GM13977 (cell line): ENCODE results near the gene SCARB1.

Experiments
- DNase-seq: peaks from one replicate; pipeline ENCODE4 v3.0.0; 2012; ENCODE audit warnings: low spot score
- in situ Hi-C: fragments of 300-500 bp; cut with MboI; formaldehyde crosslinking; loops from one replicate; pipeline ENCODE4 v1.12.0; 2022; ENCODE audit warnings: low sequenced_read_pairs, low pct_unique_long_range_greater_than_20kb, mixed read lengths, inconsistent platforms; ENCODE audit not compliant: unreplicated experiment
- TF ChIP-seq, protein P1 (sequence below): IDR thresholded peaks from 2 replicates; pipeline ENCODE4 v1.5.1; 2012; ENCODE audit warnings: mild to moderate bottlenecking, control low read depth; ENCODE audit not compliant: insufficient read depth; ENCODE audit errors: extremely low read depth, missing control alignments

The SCARB1 gene

DNA sequence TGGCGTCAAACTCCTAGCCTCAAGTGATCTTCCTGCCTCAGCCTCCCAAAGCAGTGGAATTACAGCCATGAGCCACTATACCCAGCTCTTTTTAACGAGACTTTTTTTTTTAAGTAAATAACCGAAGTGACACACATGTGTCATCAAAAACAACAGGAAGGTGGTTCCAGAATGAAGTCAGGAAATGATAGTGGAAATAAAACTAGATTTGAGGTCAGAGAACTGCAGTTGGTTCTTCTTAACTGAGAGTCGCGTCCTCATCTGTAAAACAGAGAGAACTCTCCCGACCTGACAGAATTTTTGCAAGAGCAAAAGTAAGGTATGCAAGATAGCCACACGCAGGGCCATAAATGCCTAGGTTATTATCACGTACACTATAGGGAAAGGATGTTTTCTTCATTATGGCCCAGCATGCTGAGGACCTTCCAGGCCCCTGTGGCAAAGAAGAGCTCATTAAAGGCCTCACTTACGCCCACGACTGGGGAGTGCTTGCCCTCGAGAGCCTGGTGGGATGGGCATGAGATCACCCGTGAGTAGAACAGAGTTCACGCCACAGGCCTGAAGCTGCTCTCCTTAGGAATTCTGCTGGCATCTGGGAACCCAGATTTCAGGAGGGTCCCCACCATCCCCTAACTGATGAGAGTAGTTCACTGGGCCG is 67.2 kb downstream of the SCARB1 start:
- DNase-seq, result no peak
- in situ Hi-C loops, result no loop called here
- TF ChIP-seq, protein P1, sequence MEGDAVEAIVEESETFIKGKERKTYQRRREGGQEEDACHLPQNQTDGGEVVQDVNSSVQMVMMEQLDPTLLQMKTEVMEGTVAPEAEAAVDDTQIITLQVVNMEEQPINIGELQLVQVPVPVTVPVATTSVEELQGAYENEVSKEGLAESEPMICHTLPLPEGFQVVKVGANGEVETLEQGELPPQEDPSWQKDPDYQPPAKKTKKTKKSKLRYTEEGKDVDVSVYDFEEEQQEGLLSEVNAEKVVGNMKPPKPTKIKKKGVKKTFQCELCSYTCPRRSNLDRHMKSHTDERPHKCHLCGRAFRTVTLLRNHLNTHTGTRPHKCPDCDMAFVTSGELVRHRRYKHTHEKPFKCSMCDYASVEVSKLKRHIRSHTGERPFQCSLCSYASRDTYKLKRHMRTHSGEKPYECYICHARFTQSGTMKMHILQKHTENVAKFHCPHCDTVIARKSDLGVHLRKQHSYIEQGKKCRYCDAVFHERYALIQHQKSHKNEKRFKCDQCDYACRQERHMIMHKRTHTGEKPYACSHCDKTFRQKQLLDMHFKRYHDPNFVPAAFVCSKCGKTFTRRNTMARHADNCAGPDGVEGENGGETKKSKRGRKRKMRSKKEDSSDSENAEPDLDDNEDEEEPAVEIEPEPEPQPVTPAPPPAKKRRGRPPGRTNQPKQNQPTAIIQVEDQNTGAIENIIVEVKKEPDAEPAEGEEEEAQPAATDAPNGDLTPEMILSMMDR, result no peak

DNA sequence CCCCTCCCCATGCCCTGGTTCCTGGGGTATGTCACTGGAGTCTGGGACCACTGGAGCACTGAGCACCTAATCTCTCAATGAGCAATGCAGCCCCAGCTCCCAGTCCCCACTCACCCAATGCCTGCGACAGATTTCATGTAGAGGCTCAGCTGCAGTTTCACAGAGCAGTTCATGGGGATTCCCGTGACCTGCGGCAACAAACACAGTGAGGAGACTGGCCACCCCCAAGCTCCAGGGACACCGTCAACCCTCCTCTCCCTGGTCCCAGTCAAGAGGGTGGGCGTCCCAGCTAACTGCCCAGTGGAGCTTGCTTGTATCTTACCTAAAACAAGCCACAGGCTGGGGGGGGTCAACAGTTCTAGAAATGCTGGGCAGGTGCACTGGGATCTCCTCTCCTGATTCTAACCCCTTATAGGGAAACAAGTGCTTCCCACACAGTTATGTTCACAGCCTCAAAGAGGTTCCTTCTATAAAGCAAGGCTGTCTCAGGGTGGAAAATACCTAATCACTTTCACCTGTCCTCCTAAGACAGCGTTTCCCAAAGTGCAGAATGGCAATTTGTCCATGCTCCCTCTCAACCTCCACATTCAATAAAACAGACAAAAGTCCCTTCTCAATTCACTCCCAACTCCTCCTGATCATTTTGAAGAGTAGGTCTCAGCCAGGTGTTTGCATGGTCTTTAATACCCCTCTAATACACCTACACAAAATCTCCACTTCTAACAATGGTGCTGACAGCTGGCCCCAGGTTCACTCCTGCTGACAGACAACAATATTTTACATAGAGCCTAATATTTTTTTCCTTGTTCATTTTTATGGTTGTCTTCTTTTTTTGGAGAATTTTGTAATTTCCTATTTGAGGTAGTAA is 68.3 kb downstream of the SCARB1 start:
- TF ChIP-seq, protein P1, result no peak
- in situ Hi-C loops, result no loop called here
- DNase-seq, result peak; percentile 76

DNA sequence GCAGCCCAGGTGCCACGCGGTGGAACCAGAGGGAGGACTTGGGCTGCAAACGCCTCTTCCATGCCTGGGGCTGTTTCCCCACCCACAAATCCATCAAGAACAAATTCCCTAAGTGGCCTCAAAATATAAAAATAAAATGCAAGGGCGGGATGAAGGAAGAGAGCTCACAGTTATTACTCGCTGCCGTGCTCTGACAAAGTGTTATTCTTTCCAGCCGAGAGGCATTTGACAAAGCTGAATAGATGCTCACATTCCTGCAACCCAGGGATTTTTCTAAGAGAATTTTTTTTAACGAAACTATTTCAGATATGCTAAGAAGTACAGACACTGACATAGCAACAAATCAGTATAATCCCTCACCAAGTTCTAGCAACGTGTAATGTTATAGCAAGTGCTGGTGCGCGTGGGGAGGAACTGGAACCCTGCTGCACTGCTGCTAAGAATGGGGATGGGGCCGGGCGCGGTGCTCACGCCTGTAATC is 70.7 kb downstream of the SCARB1 start:
- in situ Hi-C loops, result no loop called here
- DNase-seq, result no peak
- TF ChIP-seq, protein P1, result no peak

DNA sequence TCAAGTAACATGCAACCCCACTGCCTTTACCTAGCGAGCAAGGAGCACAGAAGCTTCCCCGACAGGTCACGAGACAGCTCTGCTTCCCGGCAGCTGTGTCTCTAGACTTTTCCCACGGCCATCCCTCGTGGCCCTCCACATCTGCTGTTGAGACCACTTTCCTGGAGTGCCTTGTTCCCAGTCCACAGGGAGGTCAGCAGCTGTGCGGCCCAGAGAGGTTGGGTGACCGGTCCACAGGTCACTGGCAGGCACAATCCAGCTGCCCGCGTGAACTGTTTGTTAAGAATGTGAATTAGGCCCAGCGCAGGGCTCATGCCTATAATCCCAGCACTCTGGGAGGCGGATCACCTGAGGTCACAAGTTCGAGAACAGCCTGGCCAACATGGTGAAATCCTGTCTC is 71.5 kb downstream of the SCARB1 start:
- in situ Hi-C loops, result no loop called here
- TF ChIP-seq, protein P1, result no peak
- DNase-seq, result no peak

DNA sequence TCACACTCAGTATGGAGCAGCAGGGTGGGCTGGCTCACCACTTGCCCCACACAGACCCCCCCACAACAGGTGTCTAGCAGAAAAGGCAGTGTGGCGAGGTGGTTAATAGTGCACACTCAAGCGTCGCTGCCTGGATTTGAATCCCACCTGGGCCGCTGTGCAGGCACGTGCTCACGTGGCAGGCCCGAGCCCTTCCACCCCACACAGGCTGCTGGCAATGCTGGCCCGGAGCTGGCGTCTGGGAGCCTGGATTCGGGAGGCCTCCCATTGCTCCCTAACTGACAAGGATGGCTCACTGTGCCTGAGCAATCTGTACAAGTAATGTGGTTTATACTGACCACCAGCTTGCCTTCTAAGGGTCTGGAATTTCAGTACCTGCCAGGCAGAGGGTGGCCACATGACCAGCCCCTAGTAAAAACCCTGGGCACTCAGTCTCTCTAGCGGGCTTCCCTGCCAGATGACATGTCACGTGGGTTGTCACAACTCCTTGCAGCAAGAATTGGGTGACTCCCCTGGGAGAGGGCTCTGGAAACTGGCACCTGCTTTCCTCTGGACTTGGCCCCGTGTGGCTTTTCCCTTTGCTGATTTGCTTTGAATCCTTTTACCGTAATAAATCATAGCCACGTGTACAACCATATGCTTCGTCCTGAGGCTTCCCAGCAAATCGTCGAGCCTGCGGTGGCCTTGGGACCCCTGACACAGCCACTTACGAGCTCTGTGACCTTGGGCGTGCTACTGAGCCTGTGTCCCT is 72.8 kb downstream of the SCARB1 start:
- TF ChIP-seq, protein P1, result no peak
- no peak for DNase-seq
- in situ Hi-C loops, result no loop called here

DNA sequence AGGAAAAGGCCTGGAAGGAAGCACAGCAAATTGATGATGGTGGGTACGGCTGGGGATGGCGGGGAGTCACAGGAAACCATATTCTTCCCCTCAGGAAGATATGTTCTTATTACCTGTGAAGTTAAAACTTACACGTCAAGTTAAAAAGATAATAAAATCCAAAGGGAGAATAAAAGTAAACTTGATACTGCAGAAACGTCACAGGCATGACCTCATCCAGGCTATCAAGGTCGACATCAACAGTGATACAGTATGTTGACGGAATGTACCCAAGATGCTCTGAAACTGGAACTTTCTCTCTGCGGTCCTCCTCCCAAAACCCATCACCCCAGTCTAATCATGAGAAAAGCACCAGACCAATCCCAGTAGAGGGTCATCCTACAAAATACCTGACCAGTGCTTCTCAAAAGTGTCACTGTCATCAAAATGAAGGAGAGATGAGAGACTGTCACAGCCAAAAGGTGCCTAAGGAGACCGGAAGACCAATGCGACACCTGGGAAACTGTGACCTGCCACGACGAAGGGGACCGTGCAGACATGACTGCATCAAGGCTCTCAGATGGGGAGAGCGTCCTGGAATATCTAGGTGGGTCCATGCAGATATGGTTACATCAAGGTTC is 74.6 kb downstream of the SCARB1 start:
- TF ChIP-seq, protein P1, result no peak
- no peak for DNase-seq
- in situ Hi-C loops, result no loop called here
